Lower leg skin (tissue), 4 donors: ENCODE data around the gene EDRF1. TPM values are rescaled to one million over a fixed set of nuclear protein-coding genes. Genes with fewer than 3 reads are reported as not detected.

ENCODE experiments used
- DNase-seq, 2 donors: peaks; one replicate each; pipeline ENCODE4 v3.0.0-alpha.2; 2019; ENCODE audit warnings: low spot score in 2 of 2
- H3K4me3 ChIP-seq: fragments of 200-600 bp; sonication (generic); 2 replicates; pipeline ENCODE4 v1.5.1; 2017; ENCODE audit warnings: mild to moderate bottlenecking, low read depth; ENCODE audit not compliant: poor library complexity, severe bottlenecking
- CTCF ChIP-seq, 3 donors: fragments of 450-650 bp; IDR thresholded peaks; one replicate each; pipeline ENCODE4 v1.5.1; 2016; ENCODE audit warnings: antibody characterized with exemption in 3 of 3, mild to moderate bottlenecking in 3 of 3, moderate library complexity in 2 of 3
- POLR2A ChIP-seq, 2 donors: fragments of 450-650 bp; IDR thresholded peaks; one replicate each; pipeline ENCODE4 v1.6.1; 2016 to 2017; ENCODE audit warnings: antibody characterized with exemption in 2 of 2, mild to moderate bottlenecking in 1 of 2, moderate library complexity in 1 of 2
- WGBS, 2 donors: methylation state at CpG; one replicate each; pipeline ENCODE4 v1.1.5; 2018; 5-methylcytosine and 5-hydroxymethylcytosine counted together
- intact Hi-C: fragments of 100-400 bp; cut with DNase I; formaldehyde crosslinking; loops from one replicate; pipeline ENCODE4 v1.15.0; 2023; ENCODE audit warnings: low total_unique reads
- total RNA-seq, 4 donors: library from RNA; depleted of rRNA; stranded (reverse); fragments of >200 nt; gene quantifications; one replicate each; pipeline ENCODE4 v1.1.0, GENCODE V29; 2016

The EDRF1 gene
- total RNA-seq, 4 donors from 2014 or later = 12.8 to 20.8 (median 19.3) TPM

- no peak for TF ChIP-seq POLR2A (IDR thresholded peaks at IDR 0.05)
- TF ChIP-seq CTCF (IDR thresholded peaks at IDR 0.05) = no peak
- no peak overlapping the region for H3K4me3 ChIP-seq
- intact Hi-C loops = no loop called here
- WGBS, 2 donors = 82 to 88% methylated on average over 5 of the region's 5 CpGs
- DNase-seq = no peak
Observed at GRCh38 chr10:125756196-125756595, 36.7 kb downstream of the EDRF1 start.

GRCh38 chr10:125756853-125757487, 37.5 kb downstream of the EDRF1 start:
- intact Hi-C loops = no loop called here
- DNase-seq = no peak
- no peak overlapping the region for H3K4me3 ChIP-seq
- no peak for TF ChIP-seq CTCF (IDR thresholded peaks at IDR 0.05)
- no peak for TF ChIP-seq POLR2A (IDR thresholded peaks at IDR 0.05)
- WGBS, 2 donors = 85 to 89% methylated on average over 5 of the region's 5 CpGs

- DNase-seq = no peak
- WGBS, 2 donors = 94 to 97% methylated on average over 4 of the region's 4 CpGs
- TF ChIP-seq POLR2A (IDR thresholded peaks at IDR 0.05) (no peak), CTCF (IDR thresholded peaks at IDR 0.05) (no peak)
- intact Hi-C loops = no loop called here
- no peak overlapping the region for H3K4me3 ChIP-seq
Observed at GRCh38 chr10:125757742-125758141, 38.2 kb downstream of the EDRF1 start.

- TF ChIP-seq POLR2A (IDR thresholded peaks at IDR 0.05) = no peak
- TF ChIP-seq CTCF (IDR thresholded peaks at IDR 0.05) = no peak
- DNase-seq = no peak
- intact Hi-C loops = no loop called here
- H3K4me3 ChIP-seq = no peak overlapping the region
- 59 to 68% methylated on average over 1 of the region's 1 CpG for WGBS, 2 donors
Observed at GRCh38 chr10:125761961-125762360, 42.5 kb downstream of the EDRF1 start.

- DNase-seq = no peak
- H3K4me3 ChIP-seq = no peak overlapping the region
- WGBS, 2 donors = 90 to 91% methylated on average over 24 of the region's 24 CpGs
- TF ChIP-seq CTCF (IDR thresholded peaks at IDR 0.05) (no peak), POLR2A (IDR thresholded peaks at IDR 0.05) (no peak)
- intact Hi-C loops = no loop called here
Observed at GRCh38 chr10:125762692-125763648, 43.5 kb downstream of the EDRF1 start.
